GM23248 (cell line): ENCODE measurements around the gene OR4L1.
"Not testable (repeated sequence)": the region's sequence is repeated elsewhere in the genome, so short reads cannot be mapped to it uniquely, and the experiment has no call there.

Source experiments
- EZH2 ChIP-seq: fragments of 200-600 bp; sonication (generic); IDR thresholded peaks from 2 replicates; pipeline ENCODE4 v1.6.1; 2018; ENCODE audit warnings: antibody characterized with exemption, mild to moderate bottlenecking; ENCODE audit not compliant: insufficient read depth, poor library complexity, severe bottlenecking
- EZH2phosphoT487 ChIP-seq: fragments of 200-600 bp; sonication (generic); IDR thresholded peaks from 2 replicates; pipeline ENCODE4 v1.6.1; 2018; ENCODE audit warnings: antibody characterized with exemption, moderate library complexity, mild to moderate bottlenecking, low read depth; ENCODE audit not compliant: insufficient read depth

DNA sequence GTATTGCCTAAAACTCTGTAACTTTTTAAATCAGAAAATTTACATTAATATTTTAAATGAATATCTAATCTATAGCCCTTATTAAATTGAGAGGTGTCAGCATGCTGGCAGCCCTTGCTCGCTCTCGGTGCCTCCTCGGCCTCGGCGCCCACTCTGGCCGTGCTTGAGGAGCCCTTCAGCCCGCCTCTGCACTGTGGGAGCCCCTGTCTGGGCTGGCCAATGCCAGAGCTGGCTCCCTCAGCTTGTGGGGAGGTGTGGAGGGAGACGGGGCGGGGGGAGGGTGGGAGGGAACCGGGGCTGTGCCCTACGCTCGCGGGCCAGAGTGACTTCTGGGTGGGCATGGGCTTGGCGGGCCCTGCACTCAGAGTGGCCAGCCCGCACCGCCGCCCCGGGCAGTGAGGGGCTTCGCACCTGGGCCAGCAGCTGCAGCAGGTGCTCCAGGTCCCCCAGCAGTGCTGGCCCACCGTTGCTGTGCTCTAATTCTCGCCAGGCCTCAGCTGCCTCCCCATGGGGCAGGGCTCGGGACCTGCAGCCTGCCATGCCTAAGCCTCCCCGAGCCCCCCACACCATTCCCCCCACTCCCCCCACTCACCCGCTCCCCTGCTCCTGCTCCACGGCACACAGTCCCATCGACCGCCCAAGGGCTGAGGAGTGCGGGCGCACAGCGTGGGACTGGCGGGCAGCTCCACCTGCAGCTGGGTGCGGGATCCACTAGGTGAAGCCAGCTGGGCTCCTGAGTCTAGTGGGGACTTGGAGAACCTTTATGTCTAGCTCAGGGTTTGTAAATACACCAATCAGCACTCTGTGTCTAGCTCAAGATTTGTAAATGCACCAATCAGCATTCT is 39.3 kb downstream of the OR4L1 start:
- TF ChIP-seq EZH2, EZH2phosphoT487: not testable (repeated sequence)
